SK-N-SH (cell line): ENCODE measurements around the gene TIAM1.

Experiments
- RCOR1 ChIP-seq: fragments of 150-350 bp; IDR thresholded peaks from 2 replicates; pipeline ENCODE4 v1.6.1; 2017; ENCODE audit warnings: antibody characterized with exemption, low read length
- RFX5 ChIP-seq: IDR thresholded peaks from 2 replicates; pipeline ENCODE4 v1.6.1; 2012; ENCODE audit warnings: mild to moderate bottlenecking, improper control_type of control experiment, low read length
- TF ChIP-seq, protein P1 (sequence below): fragments of 200-600 bp; sonication (generic); IDR thresholded peaks from 2 replicates; pipeline ENCODE4 v1.6.1; 2017; ENCODE audit warnings: antibody characterized with exemption, mild to moderate bottlenecking, moderate library complexity

GRCh38 chr21:31347435-31348032 is 3.5 kb upstream of the TIAM1 start:
- TF ChIP-seq, protein P1, sequence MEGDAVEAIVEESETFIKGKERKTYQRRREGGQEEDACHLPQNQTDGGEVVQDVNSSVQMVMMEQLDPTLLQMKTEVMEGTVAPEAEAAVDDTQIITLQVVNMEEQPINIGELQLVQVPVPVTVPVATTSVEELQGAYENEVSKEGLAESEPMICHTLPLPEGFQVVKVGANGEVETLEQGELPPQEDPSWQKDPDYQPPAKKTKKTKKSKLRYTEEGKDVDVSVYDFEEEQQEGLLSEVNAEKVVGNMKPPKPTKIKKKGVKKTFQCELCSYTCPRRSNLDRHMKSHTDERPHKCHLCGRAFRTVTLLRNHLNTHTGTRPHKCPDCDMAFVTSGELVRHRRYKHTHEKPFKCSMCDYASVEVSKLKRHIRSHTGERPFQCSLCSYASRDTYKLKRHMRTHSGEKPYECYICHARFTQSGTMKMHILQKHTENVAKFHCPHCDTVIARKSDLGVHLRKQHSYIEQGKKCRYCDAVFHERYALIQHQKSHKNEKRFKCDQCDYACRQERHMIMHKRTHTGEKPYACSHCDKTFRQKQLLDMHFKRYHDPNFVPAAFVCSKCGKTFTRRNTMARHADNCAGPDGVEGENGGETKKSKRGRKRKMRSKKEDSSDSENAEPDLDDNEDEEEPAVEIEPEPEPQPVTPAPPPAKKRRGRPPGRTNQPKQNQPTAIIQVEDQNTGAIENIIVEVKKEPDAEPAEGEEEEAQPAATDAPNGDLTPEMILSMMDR: peak; percentile 68
- TF ChIP-seq RFX5 (no peak), RCOR1 (no peak)
